ENCODE measurements around the gene SYNE2. TPM values are rescaled to one million over a fixed set of nuclear protein-coding genes. Genes with fewer than 3 reads are reported as not detected.
A peak's percentile ranks its signal among the peaks of the same experiment; 100 is the strongest.

Gene SYNE2
- total RNA-seq, 1 donor from 2014 or later, result 518 TPM

DNA sequence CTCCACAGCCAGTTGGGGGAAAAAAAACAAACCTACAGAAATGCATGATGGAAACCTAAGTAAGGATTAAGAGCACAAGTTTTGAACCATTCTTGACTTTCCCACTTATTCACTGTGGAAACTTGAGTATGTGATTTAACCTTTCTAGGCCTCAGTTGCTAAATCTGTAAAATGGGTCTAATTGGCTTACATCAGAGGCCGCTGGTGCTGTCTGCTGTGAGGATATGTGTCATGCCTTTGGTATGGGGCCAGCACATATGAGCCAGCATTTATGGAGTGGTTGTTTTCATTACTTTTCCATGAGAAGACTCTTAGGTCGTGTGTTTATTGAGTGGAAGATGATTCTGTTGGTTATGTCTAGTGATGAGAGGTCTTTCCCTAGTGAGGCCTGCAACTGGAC, 339.0 kb downstream of the SYNE2 start:
- TF ChIP-seq, protein P1, sequence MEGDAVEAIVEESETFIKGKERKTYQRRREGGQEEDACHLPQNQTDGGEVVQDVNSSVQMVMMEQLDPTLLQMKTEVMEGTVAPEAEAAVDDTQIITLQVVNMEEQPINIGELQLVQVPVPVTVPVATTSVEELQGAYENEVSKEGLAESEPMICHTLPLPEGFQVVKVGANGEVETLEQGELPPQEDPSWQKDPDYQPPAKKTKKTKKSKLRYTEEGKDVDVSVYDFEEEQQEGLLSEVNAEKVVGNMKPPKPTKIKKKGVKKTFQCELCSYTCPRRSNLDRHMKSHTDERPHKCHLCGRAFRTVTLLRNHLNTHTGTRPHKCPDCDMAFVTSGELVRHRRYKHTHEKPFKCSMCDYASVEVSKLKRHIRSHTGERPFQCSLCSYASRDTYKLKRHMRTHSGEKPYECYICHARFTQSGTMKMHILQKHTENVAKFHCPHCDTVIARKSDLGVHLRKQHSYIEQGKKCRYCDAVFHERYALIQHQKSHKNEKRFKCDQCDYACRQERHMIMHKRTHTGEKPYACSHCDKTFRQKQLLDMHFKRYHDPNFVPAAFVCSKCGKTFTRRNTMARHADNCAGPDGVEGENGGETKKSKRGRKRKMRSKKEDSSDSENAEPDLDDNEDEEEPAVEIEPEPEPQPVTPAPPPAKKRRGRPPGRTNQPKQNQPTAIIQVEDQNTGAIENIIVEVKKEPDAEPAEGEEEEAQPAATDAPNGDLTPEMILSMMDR (IDR thresholded peaks at IDR 0.05), result no peak
- Histone ChIP-seq H3K4me1 (no peaks in the 10 kb centered on the region), H3K27me3 (no peaks in the 10 kb centered on the region), H3K9me3 (no peaks in the 10 kb centered on the region), H3K27ac (no peak overlapping the region), H3K36me3 (peaks cover 27 to 31% of the 10 kb centered on the region in 2 donors), H3K4me3 (no peak overlapping the region)
- intact Hi-C loops (cut with DNase I), result no loop called here
- no peak for DNase-seq (ENCODE audit: low spot score in 2 of 2)

DNA sequence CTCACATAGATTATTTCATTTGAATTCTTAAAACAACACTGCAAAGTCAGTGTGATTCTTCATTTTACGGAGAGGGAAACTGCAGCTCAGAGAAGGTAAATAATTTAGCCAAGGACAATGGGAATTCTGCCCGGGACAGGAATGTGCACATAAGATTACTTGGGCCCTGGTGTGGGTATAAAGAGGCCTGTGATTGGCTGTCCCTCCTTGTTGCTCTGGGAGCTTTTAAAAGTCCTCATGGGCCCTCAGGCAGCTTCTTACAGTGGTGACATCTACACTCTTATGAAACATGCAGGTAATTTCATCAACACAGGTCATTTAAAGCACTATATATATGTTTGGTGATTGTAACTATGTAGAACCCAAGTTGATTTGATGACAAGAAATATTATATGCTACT, 341.0 kb downstream of the SYNE2 start:
- Histone ChIP-seq H3K27me3 (no peaks in the 10 kb centered on the region), H3K36me3 (peaks cover 21 to 23% of the 10 kb centered on the region in 2 donors), H3K9me3 (no peaks in the 10 kb centered on the region), H3K4me1 (no peaks in the 10 kb centered on the region), H3K4me3 (no peak overlapping the region), H3K27ac (no peak overlapping the region)
- no peak for DNase-seq (ENCODE audit: low spot score in 2 of 2)
- TF ChIP-seq, protein P1 (IDR thresholded peaks at IDR 0.05), result no peak
- intact Hi-C loops (cut with DNase I), result no loop called here

DNA sequence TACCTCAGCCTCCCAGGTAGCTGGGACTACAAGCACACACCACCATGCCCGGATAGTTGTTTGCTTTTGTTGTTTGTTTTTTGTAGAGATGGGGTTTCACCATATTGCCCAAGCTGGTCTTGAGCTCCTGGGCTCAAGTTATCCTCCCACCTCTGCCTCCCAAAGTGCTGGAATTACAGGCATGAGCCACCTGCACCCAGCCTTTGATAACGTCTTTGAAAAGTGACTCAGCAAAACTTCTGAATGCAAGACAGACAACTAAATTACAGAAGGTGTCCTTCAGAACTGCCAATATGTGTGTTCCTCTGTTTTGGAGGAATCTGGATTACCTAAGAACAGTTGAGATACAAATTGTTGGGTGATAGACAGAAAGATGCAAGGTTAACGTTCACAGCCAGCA, 341.6 kb downstream of the SYNE2 start:
- no peaks in the 10 kb centered on the region for H3K9me3 ChIP-seq
- intact Hi-C loops (cut with DNase I), result no loop called here
- H3K27ac ChIP-seq, result no peak overlapping the region
- peaks cover 15 to 20% of the 10 kb centered on the region in 2 donors for H3K36me3 ChIP-seq
- DNase-seq (ENCODE audit: low spot score in 2 of 2), result no peak
- H3K27me3 ChIP-seq, result no peaks in the 10 kb centered on the region
- TF ChIP-seq, protein P1 (IDR thresholded peaks at IDR 0.05), result no peak
- no peaks in the 10 kb centered on the region for H3K4me1 ChIP-seq
- H3K4me3 ChIP-seq, result no peak overlapping the region

DNA sequence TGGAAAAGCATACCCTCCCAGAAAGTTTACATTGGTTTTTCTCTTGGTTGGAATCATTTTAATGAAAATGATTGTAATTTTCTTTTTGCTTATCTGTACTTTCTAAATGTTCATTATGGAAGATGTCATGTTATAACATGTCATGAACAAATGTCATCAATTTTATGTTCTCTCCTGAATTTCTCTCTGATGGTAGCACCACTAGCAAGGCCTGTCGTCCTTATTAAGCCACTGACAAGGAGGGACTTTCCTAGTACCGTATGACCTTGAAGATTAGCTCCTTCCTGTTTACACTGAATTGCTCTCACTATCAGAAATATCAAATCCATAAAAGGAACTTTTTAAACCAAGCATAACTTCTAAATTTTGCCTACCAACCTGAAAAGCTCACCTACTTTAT, 342.4 kb downstream of the SYNE2 start:
- H3K36me3 ChIP-seq, result peaks cover 10 to 12% of the 10 kb centered on the region in 2 donors
- no peaks in the 10 kb centered on the region for H3K4me1 ChIP-seq
- H3K4me3 ChIP-seq, result no peak overlapping the region
- no peak for DNase-seq (ENCODE audit: low spot score in 2 of 2)
- no peaks in the 10 kb centered on the region for H3K27me3 ChIP-seq
- intact Hi-C loops (cut with DNase I), result no loop called here
- H3K9me3 ChIP-seq, result no peaks in the 10 kb centered on the region
- TF ChIP-seq, protein P1 (IDR thresholded peaks at IDR 0.05), result no peak
- H3K27ac ChIP-seq, result no peak overlapping the region

DNA sequence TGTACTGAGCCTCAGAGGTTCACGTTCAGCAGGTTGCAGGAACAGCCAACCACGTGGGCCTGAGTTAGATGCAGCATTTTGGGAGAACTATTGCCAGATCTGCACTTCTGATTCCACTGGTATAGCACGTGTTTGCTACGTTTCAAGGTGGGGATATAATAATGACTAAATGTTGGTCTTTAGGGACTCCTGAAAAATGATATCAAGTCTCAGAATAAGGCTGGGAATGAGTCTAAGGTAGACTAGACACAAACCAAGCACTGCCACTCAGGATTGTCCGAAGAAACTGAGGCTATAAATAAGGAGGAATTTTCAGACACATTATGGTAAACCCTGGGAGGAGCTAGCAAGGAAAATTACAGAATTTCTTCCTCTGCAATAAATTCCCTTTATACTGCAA, 343.3 kb downstream of the SYNE2 start:
- H3K27ac ChIP-seq, result no peak overlapping the region
- intact Hi-C loops (cut with DNase I), result no loop called here
- no peaks in the 10 kb centered on the region for H3K27me3 ChIP-seq
- H3K4me3 ChIP-seq, result no peak overlapping the region
- no peaks in the 10 kb centered on the region for H3K4me1 ChIP-seq
- no peak for DNase-seq (ENCODE audit: low spot score in 2 of 2)
- TF ChIP-seq, protein P1 (IDR thresholded peaks at IDR 0.05), result no peak
- peaks cover 6 to 9% of the 10 kb centered on the region in 2 donors for H3K36me3 ChIP-seq
- no peaks in the 10 kb centered on the region for H3K9me3 ChIP-seq

DNA sequence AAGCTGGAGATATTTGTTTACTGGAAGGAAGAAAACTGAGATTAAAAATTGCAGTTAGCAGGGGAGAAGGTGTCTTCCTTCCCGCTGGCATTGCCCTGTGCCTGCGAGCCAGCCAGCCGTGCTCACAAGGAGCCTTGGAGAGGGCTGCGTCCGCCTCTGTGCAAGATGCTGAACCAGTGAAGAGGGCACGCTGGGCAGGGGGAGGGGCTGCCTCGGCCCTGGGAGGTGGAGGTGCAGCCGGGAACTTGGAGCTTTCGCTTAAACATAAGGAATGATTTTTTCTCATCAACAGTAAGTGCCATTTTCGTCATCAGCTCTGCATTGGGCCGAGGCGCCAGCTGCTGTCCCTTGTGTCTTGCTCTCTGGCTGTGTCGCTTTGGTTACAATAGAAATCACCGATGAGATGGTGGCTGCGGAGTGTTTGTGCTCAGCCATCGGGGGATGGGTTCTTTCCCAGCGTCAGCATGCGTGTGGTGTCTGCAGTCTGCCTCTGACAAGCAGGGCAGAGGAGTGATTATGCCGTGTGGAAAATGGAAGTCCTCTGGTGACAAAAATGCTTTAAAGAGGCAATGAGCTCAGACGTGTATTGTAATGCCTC, 344.1 kb downstream of the SYNE2 start:
- TF ChIP-seq, protein P1 (IDR thresholded peaks at IDR 0.05), result no peak
- intact Hi-C loops (cut with DNase I), result no loop called here
- peak overlapping the region; percentile 20 to 52 for H3K4me3 ChIP-seq
- H3K27ac ChIP-seq, result peak overlapping the region in 1 of 2 donors; percentile 21
- DNase-seq (ENCODE audit: low spot score in 2 of 2), result no peak
- H3K27me3 ChIP-seq, result no peaks in the 10 kb centered on the region
- H3K4me1 ChIP-seq, result no peaks in the 10 kb centered on the region
- H3K9me3 ChIP-seq, result no peaks in the 10 kb centered on the region
- H3K36me3 ChIP-seq, result peaks cover under 1 to 3% of the 10 kb centered on the region in 2 donors

Measured in ascending aorta (tissue), 2 donors.